HG03571 (cell line): Measurements from ENCODE around the gene ADRA1B.

Source experiments
- ATAC-seq: cut with Tn5 transposase; IDR thresholded peaks from one replicate; pipeline ENCODE4 v1.9.1; 2021; ENCODE audit not compliant: unreplicated experiment

Gene ADRA1B

DNA sequence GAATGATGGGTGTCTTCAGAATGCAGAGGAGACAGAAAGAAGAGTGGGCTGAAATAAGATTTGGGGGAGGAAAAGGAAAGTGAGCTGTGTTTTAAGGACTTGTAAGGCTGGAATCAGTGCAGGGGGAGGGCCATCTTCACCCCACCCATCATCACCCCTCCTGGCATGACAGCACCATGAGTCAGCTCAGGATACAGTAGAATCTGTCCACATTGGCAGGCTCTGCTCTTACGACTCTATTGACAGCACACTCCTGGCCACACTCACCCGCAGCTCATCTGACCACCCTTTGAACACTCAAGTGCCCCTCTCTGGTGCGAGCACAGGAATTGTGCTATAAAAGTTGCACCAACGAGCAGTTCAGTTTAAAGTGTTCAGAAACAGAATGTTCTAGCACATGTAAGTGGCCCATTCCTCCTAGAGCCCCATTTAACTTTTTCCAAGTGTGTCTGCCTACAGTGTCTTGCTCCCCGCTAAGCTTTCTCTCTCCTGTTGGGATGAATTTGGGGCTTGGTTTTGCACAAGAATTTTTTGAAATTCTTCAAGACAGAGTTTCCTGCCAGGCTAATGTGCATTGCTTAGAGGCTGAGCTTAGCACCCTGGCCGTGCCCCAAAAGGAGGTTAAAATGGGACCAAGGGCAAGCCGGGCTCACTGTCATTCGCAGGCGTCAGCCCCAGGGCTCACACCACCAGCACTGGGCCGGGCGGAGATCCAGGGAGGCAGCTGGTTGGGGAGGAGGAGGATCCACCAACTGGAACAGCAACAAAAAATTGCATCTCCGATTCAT lies 12.0 kb downstream of the ADRA1B start:
- no peak for ATAC-seq

DNA sequence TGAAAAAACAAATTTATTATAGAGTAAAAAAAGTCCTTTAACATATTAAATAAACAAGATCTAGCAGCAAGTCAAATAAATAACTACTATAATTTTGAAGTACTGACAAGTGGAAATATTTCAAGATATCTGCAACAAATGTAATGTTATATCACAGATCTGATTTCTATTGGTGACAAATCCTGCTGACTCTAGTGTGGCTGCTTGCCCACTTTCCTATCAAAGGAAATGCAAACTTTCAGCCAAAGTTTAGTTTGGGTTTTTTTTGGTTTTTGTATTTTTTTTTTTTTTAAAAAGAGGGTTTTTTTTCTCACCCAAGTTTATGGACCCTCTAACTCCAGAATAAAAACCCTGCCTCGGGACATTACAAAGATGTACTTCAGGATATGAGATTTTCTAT lies 12.9 kb downstream of the ADRA1B start:
- no peak for ATAC-seq

DNA sequence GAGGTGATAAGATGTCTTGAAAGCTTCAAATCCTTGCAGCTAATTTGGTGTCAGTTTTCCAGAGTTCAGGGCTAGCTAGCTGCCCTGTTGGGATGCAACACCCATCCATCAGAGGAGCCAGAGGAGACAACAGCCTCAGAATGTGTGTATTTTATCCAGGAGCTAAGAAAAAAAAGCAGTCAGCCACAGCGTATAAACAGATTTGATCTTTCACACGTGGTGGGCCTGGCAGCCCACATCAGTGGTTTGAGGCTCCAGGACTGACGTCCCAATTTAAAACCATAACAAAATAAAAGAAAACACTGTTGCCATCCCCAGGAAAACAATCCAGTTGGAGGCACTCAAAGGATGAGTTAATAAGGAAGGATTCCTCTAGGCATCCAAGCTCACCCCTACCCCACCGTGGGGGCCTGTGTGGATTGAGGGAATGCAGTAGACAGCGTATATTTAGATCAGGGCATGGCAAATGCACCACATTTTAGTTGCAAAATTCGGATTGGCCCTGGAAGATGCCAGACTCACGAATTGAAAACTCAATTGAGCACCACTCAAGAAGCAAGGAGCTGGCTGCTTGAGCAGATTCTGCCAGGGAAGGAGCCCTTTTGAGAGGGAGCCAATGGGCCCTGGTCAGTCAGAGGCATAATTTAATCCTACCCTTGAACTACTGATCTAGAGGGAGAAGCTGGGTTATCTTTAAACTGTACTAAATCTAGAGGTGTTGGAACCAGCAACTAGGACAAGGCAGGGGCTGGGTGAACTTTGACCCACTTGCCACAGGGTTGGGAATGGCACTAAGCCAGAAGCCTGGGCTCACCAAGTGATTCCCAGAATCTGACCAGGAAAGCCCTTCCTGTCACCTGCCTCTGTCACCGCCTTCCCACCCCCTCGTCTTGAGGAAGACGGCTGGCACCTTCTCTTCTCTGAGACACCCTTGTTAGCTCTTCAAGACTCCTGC lies 17.5 kb downstream of the ADRA1B start:
- no peak for ATAC-seq

DNA sequence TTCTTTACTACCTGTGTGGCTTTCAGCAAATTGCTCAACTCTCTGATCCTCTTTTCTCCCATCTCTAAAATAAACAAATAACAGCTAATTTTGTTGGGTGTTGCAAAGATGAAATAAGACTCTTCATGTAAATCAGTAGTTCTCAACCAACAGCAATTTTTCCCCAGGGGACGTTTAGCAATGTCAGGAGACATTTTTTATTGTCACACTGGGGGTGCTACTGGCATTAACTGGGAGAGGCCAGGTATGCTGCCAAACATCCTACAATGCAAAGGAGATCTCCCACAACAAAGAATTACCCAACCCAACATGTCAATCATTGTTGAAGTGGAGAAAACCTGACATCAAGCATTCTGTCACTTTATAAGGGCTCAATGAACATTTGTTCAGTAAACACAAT lies 19.7 kb downstream of the ADRA1B start:
- no peak for ATAC-seq

DNA sequence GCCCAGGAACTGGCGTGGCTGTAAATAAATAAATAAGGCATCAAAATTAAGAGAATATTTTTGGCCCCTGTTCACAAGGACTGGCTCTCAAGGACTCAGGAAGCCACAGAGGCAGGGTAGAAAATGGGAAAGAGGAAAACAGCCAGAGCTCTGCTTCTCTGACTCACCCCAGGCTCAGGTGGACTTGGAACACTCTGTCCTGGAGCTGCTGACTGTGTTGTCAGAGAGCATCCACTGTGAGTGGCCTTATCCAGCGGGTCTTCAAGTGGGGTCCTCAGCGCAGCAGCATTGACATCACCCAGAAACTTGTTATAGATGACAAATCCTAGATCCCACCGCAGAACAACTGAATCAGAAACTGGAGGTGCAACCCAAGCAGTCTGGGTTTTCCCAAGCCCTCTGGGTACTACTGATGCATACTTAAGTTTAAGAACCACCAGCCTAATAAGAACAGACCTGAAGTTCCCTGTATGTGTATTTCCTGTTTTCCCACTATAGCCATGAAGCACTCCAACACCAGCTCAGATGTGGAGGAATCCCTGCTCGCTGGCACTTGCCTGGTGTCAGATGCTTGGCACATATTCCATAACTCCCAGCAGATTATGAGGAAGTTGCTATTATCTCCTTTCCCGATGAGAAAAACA lies 20.5 kb downstream of the ADRA1B start:
- ATAC-seq, result no peak

DNA sequence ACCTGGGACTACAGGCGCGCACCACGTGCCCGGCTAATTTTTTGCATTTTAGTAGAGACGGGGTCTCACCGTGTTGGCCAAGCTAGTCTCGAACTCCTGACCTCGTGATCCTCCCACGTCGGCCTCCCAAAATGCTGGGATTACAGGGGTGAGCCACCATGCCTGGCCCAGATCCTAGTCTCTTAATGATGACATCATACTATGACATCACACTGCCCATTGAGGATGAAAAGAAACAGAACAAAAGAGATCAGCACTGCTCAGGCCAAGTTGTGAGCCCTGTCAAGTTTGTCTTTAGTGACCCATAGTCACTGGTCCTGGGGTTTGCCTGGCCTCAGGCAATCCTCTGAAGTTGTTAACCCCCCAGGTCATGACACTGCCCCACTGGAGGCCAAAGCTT lies 21.3 kb downstream of the ADRA1B start:
- no peak for ATAC-seq

DNA sequence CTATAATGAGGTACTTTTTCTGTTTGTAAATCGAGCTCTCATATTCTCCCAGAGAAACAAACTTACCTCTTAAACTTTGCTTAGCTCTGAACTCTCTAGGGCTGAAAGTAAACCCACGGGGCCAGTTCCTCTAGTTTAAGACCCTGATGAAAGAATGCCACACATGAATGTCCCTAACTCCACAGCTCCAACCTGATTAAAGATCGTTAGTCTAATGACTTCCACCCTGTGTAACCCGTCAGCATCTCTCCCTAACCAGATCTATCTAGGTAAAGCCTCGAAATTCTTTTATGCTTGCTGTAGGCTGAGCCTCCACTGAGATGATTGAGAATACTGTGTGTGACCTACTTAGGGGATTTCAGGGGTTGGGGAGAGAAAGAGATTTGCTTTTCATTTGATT lies 27.0 kb downstream of the ADRA1B start:
- ATAC-seq, result no peak

DNA sequence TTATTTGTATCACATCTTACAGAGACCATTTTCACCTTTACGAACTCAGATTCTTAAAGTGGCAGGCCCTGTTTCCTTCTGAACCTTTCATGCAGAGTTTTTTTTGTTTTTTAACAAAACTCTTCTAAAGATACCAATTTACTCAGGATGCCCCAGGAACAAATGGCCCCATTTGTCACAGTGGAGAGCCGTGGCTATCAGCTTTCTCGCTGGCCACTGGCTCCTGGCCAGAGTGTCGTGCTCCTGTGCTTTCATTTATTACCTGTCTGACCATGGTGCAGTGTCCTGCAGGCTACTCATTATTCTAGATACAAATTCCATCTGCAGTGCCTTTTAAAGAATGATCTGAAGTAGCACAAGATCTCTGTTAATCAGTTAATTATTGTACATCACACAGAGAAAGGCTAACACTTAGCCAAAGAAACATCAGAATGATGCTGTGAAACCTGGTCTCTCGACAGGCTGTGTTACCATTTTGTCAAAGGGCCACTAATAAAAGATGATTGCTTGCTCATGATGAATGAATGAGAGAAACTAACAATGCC lies 27.8 kb downstream of the ADRA1B start:
- ATAC-seq, result no peak

DNA sequence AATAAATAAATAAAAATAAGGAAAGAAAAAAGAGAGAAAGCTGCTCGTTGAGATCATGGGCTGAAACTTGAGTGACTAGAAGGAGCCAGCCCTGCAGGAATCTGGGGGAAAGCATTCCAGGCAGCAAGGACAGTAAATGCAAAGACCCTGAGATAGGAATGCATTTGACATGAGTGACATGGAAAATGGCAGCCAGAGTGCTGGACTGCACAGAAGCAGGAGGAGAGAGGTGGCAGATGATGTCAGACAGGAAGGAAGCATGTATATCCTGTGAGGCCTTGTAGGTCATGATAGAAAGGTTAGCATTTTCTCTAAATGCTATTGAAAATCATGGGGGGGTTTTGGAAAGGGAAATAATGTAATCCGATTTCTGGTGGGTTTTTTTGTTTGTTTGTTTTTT lies 29.1 kb downstream of the ADRA1B start:
- ATAC-seq, result no peak

DNA sequence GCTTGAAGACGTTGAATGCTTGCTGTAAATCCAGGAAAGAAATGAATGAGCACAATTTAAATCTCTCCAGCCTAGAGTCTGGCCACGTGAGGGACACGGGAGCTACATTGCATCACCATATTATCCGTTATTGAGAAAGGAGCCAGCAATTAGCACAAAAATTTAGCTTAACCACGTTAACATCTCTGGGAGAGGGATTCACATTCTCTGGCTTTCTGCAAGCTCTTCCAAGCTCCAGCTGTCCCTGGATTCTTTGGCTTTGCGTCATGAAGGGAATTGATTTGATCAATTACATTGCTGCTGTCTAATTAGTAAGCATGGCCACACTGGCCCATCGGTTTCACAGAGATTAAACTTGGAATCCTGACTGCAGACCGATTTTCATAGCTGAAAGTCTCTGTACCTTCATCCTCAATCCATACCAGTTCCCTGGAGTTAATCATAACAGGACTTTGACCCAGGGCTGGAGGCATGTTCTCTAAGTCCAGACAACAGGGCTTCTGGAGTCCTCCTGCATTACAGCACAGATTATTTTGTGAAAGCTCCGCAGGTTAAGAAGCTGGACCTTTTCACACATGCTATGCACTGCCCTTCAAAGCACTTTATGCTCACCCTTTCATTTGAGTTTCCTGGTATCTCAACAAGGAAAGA lies 31.6 kb downstream of the ADRA1B start:
- no peak for ATAC-seq

DNA sequence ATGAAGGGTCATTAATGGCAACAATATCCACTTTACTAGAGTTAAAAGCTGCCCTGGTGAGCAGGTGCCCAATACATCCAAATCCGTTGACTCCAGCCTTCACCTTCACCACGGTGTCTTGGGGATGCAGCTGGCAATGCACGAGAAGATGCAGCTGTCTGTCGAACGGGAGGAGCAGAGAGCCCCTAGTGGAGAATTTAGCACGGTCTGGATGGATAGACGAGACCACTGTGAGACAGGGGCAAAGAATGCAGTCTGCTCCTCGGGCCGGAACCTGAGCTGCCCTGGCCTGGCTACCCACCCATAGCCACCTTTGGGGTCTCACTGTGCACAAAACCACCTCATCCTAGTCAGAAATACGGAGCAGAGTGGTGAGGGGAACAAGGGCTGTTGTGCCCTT lies 35.1 kb downstream of the ADRA1B start:
- ATAC-seq, result no peak

DNA sequence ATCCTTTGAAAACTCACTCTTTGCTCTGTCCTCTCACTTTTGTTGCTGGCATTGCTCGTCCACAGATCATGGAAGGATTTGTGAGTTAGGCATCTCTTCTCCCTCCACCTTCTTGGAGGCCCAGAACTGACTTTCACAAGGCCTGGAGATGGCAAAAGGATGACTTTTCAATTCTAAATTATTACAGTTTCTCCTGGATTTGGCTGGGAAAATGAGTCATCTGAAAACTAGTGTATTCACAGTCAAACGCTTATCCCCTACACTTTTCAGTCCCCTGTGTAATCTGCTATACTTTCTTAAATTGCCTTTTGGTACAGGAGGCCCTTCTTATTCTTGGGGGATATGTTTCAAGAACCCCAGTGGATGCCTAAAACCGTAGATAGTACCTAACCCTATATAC lies 35.6 kb downstream of the ADRA1B start:
- no peak for ATAC-seq

DNA sequence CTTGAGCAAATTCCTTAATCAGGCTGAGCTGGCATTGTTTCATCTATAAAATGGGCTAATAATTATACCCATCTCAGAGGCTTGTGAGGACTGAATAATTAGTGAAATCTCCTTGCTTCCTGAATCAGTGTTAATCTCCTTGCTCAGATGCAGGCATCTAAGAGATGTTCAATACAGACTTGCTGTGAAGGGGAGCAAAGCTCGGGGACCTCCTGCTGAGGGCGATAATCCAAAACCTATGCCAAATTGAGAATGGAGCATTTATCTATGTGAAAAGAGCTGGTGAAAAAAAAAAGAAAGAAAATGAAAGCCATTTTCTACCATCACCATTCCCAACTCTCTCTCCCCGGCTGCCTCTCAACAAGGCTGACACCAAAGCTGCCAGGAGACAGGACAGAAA lies 37.3 kb downstream of the ADRA1B start:
- ATAC-seq, result no peak

DNA sequence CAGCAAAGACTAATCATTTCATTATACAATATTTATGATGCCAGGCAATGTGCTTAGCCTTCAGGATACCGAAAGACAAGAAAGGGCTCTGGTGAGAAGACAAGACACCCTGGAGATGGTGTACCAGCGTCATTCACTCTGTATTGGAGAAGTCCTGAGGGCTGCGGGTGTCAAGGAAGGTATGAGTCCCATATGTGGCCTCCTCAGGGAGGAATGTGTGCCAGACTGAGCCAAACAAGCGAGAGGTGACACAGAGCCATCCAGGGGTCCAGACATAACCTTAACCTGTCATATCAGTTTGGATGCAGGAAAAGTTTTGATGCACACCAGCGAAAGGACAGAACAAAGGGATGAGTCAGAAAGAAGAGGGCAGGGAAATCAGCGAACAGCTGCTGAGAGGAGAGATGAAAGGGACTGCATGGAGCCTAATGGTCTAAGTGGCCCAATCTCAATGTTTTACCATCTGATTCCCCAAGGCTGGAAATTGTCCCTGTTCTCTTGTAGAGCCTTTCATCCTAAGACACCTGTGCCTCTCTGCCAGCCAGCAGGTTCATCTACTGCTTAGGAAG lies 38.9 kb downstream of the ADRA1B start:
- no peak for ATAC-seq

DNA sequence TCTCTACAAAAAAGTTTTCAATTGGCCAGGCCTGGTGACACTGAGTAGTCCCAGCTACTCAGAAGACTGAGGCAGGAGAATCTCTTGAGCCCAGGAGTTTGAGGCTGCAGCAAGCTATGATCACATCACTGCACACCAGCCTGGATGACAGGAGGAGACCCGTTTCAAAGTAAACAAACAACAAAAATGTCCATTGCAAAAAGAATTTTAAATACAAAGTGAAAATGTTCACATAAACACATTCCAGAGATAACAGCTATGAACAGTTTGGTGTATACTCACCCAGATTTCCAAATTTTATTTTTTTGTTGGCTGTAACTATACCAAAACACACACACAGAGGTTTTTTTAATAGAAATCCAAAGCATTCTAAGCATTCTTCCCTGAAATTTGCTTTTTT lies 39.8 kb downstream of the ADRA1B start:
- no peak for ATAC-seq

DNA sequence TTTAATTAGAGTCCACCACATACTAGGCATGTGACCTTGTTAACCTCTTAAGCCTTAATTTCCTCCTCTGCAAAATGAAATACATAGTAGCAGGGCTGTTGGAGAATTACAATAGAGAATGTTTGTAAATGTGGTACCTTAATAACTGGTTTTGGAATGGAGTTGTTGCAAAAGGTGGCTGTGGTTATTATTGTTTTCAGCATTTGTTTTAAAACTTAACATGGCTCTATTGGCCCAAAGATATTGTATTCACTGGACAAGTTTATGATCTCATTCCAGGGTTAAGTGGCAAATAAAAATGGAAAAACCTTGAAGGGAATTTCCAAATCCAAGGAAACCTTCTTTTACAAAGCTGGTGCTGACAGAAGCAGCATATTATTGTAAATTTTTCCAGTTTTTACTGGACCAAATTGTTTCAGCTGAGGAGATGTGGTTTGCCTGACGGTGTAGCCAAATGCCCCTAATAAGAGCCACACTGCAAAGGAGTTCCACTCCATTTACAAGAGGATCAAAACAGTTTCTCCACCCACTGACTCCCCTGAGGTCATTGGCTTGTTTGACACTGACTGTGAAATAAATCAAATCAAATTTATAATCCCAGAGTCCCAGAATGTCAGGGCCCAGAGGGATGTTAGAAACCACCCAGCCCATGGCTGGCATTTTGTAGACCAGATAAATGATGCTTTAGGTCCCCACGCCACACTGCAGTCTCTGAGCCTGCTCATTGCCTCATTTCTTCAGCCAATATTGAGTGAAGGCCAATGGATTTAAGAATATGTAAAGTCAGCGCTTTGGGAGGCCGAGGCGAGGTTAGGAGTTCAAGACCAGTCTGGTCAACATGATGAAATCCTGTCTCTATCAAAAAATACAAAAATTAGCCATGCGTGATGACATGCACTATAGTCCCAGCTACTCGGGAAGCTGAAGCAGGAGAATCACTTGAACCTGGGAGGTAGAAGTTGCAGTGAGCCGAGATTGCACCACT lies 45.2 kb downstream of the ADRA1B start:
- ATAC-seq, result no peak

DNA sequence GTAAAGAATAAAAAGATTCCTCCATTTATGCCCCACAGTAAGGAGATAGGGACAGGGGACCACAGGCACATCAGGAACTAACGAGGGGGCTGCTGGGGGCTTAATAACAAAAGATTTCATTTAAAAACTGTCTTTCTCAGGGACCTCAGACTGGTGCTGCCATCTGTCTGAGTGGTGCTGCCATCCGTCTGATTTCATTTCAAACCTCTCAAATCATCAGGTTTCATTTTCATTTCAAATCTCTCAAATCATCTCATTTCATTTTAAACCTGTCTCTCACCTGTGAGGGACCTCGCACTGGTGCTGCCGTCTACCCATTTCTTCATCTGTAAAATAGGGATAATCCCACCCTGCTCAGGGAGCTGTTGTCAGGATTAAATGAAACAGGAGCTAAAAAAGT lies 45.9 kb downstream of the ADRA1B start:
- no peak for ATAC-seq

DNA sequence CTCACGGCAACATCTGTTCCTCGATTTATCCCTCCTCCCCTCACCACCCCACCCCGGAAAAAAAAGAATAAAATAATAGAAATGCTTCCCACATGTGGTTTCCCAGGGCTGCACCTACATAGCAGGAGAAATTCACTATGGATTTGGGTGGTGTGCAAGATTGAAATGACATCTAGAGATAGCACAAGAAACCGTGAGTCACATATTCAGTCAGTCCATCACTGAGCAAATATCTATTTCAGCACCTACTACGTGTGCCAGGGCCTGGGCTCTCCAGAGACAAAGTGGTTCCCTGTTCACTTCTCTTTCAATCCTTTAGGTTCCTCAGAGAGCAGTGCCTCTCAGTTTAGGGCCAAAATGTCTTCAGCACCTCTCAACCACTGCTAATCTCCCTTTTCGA lies 47.7 kb downstream of the ADRA1B start:
- ATAC-seq, result no peak

DNA sequence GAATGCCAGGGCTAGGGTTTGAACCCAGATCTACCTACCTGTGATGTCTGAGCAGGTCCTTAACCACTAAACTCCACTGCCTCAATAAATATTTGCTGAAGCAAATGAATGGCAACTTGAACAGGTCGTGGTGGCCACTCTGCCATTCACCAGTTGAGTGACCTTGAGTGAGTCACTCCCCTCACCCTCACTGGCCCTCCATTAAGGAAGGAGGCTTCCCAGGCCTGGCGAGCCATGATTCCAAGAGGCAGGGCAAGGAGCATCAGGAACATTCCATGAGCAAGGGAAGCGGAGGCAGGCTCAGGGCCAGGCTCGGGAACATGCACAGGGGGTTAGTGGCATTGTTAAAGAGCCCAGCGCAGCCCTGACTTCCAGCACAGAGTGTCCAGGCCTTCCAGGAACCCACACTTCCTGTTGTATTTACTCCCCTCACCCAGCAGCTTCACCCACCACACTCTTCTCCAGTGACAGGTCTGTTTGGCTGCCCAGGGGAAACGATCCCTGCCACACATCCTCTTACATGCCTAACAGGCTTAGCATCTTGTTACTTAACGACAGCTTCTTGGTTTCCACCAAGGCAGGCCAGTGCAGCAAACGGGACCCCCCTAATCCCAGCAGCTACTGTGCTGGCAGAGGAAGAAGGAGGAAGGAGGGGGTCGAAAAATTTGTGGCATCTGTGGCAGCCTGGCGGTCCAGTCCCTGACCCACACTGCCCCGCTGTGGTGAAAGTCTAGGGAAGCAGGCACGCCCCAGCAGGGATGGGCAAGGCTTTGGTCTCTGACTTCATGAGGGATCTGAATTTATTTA lies 49.0 kb downstream of the ADRA1B start:
- ATAC-seq, result no peak
